CD14-positive monocyte (primary cell): ENCODE measurements around the gene SHROOM3. TPM values are rescaled to one million over a fixed set of nuclear protein-coding genes. Genes with fewer than 3 reads are reported as not detected.
"Not testable (repeated sequence)": the region's sequence is repeated elsewhere in the genome, so short reads cannot be mapped to it uniquely, and the experiment has no call there.

Experiments
- DNase-seq, 3 donors: peaks; one replicate each; pipeline ENCODE4 v3.0.0-alpha.2; 2011 to 2022
- H2AFZ ChIP-seq: 2 replicates; pipeline ENCODE4 v1.6.0; 2012; ENCODE audit warnings: mild to moderate bottlenecking, low read depth, low read length, inconsistent platforms; ENCODE audit not compliant: insufficient read depth, poor library complexity, severe bottlenecking
- H3K27ac ChIP-seq, 2 donors: 1 replicate in 1 of 2; 2 replicates in 1 of 2; pipeline ENCODE4 v1.5.1; 2012 to 2013; ENCODE audit warnings: low read length in 2 of 2, control low read depth in 1 of 2, inconsistent platforms in 1 of 2, low read depth in 1 of 2, mild to moderate bottlenecking in 1 of 2
- H3K27me3 ChIP-seq, 2 donors: one replicate each; pipeline versions ENCODE4 v1.6.0 to v1.6.1; 2011 to 2013; ENCODE audit warnings: low read length in 2 of 2; ENCODE audit not compliant: control insufficient read depth in 2 of 2, insufficient read depth in 2 of 2
- H3K36me3 ChIP-seq, 2 donors: replicated peaks in 1 of 2; 1 replicate in 1 of 2; 2 replicates in 1 of 2; pipeline versions ENCODE4 v1.5.1 to v1.6.1; 2012 to 2013; ENCODE audit warnings: low read length in 2 of 2, control low read depth in 1 of 2, inconsistent platforms in 1 of 2, mild to moderate bottlenecking in 1 of 2; ENCODE audit not compliant: insufficient read depth in 2 of 2, control insufficient read depth in 1 of 2
- H3K4me1 ChIP-seq, 2 donors: 1 replicate in 1 of 2; 2 replicates in 1 of 2; pipeline versions ENCODE4 v1.5.1 to v1.6.1; 2012 to 2013; ENCODE audit warnings: low read length in 2 of 2, control low read depth in 1 of 2, inconsistent platforms in 1 of 2, mild to moderate bottlenecking in 1 of 2, moderate library complexity in 1 of 2; ENCODE audit not compliant: insufficient read depth in 2 of 2, control insufficient read depth in 1 of 2
- H3K4me2 ChIP-seq: replicated peaks from 2 replicates; pipeline ENCODE3; 2012; ENCODE audit warnings: low read length, moderate library complexity, mild to moderate bottlenecking; ENCODE audit not compliant: poor library complexity, severe bottlenecking; ENCODE audit errors: extremely low read depth
- H3K4me3 ChIP-seq, 3 experiments: fragments of 200-600 bp in 1 of 3; sonication (generic) in 1 of 3; replicated peaks in 1 of 3; 1 replicate in 2 of 3; 2 replicates in 1 of 3; pipeline ENCODE4 v1.5.1; 2011 to 2013; ENCODE audit warnings: low read length in 3 of 3, mild to moderate bottlenecking in 3 of 3, control low read depth in 2 of 3, low read depth in 2 of 3, inconsistent platforms in 1 of 3, moderate library complexity in 1 of 3
- H3K79me2 ChIP-seq: 2 replicates; pipeline ENCODE4 v1.6.0; 2012; ENCODE audit warnings: mild to moderate bottlenecking, control low read depth, inconsistent platforms, low read length, moderate library complexity; ENCODE audit not compliant: insufficient read depth
- H3K9ac ChIP-seq: 2 replicates; pipeline ENCODE4 v1.6.0; 2017; ENCODE audit warnings: low read length, mild to moderate bottlenecking; ENCODE audit not compliant: insufficient read depth, poor library complexity, severe bottlenecking
- H3K9me3 ChIP-seq, 2 donors: replicated peaks in 1 of 2; 1 replicate in 1 of 2; 2 replicates in 1 of 2; pipeline versions ENCODE4 v1.5.1 to v1.6.1; 2012 to 2013; ENCODE audit warnings: low read length in 2 of 2, control low read depth in 1 of 2; ENCODE audit not compliant: control insufficient read depth in 1 of 2, insufficient read depth in 1 of 2
- H4K20me1 ChIP-seq: 2 replicates; pipeline ENCODE4 v1.6.0; 2012; ENCODE audit warnings: mild to moderate bottlenecking, low read length, control low read depth, moderate library complexity; ENCODE audit not compliant: insufficient read depth
- H3K27ac Mint-ChIP-seq, 7 donors: one replicate each; pipeline ENCODE4 v1.8.0; 2020; ENCODE audit warnings: mild to moderate bottlenecking in 7 of 7, mixed read lengths in 7 of 7, moderate library complexity in 6 of 7, inconsistent platforms in 2 of 7
- H3K27me3 Mint-ChIP-seq, 3 donors: one replicate each; pipeline ENCODE4 v1.8.0; 2021 to 2022; ENCODE audit warnings: low read depth in 3 of 3, mild to moderate bottlenecking in 3 of 3, mixed read lengths in 3 of 3, moderate library complexity in 3 of 3, inconsistent platforms in 1 of 3
- H3K36me3 Mint-ChIP-seq, 2 donors: one replicate each; pipeline ENCODE4 v1.8.0; 2020; ENCODE audit warnings: mixed read lengths in 2 of 2, inconsistent platforms in 1 of 2, mild to moderate bottlenecking in 1 of 2
- H3K4me1 Mint-ChIP-seq: one replicate; pipeline ENCODE4 v1.8.0; 2020; ENCODE audit warnings: mild to moderate bottlenecking, mixed read lengths
- H3K4me3 Mint-ChIP-seq, 2 donors: one replicate each; pipeline ENCODE4 v1.8.0; 2020; ENCODE audit warnings: mild to moderate bottlenecking in 2 of 2, mixed read lengths in 2 of 2, moderate library complexity in 1 of 2
- H3K9me3 Mint-ChIP-seq, 7 donors: one replicate each; pipeline ENCODE4 v1.8.0; 2020 to 2022; ENCODE audit warnings: mixed read lengths in 7 of 7, mild to moderate bottlenecking in 6 of 7, moderate library complexity in 6 of 7, inconsistent platforms in 2 of 7
- CTCF ChIP-seq: fragments of 200-600 bp; IDR thresholded peaks from one replicate; pipeline ENCODE4 v1.8.0; 2022; ENCODE audit warnings: antibody characterized with exemption, mild to moderate bottlenecking
- WGBS: methylation state at CpG from one replicate; pipeline ENCODE4 v1.1.5; 2013; ENCODE audit warnings: missing lambda C conversion rate; ENCODE audit not compliant: insufficient coverage; 5-methylcytosine and 5-hydroxymethylcytosine counted together
- intact Hi-C, 2 donors: fragments of 100-400 bp; cut with micrococcal nuclease; formaldehyde crosslinking; loops; one replicate each; pipeline versions ENCODE4 v1.15.0 to v1.15.1; 2023
- polyA plus RNA-seq, 3 donors: library from polyadenylated mRNA; depleted of rRNA in 1 of 3; unstranded in 2 of 3; stranded (reverse) in 1 of 3; fragments of 300-500 nt in 2 of 3; fragments of >200 nt in 1 of 3; fragmentation: Illumina TruSeq in 2 of 3; gene quantifications; 1 replicate in 2 of 3; 2 replicates in 1 of 3; pipeline ENCODE4 v1.2.3, GENCODE V29; 2012 to 2021

Gene SHROOM3
- polyA plus RNA-seq, 3 donors: not detected

- no CpG with 5 or more reads among the region's 1 CpG for WGBS
Observed at GRCh38 chr4:76726176-76726575, 291.1 kb downstream of the SHROOM3 start.

GRCh38 chr4:76726631-76727030, 291.6 kb downstream of the SHROOM3 start:
- H3K27ac ChIP-seq: no peak overlapping the region
- Mint-ChIP-seq H3K4me3 (no peak overlapping the region), H3K27ac (no peak overlapping the region), H3K4me1 (no peaks in the 10 kb centered on the region), H3K27me3 (peaks cover 4 to 5% (median 4%) of the 10 kb centered on the region in 3 donors), H3K9me3 (no peaks in the 10 kb centered on the region), H3K36me3 (no peaks in the 10 kb centered on the region)
- H3K4me1 ChIP-seq: no peaks in the 10 kb centered on the region
- H3K79me2 ChIP-seq: no peaks in the 10 kb centered on the region
- intact Hi-C loops: no loop called here
- no peaks in the 10 kb centered on the region for H3K36me3 ChIP-seq
- no peaks in the 10 kb centered on the region for H3K27me3 ChIP-seq
- WGBS: 80% methylated on average over 1 of the region's 5 CpGs
- no peak overlapping the region for H3K4me2 ChIP-seq
- no peak for TF ChIP-seq CTCF
- no peak for DNase-seq
- no peak overlapping the region for H3K9ac ChIP-seq
- no peaks in the 10 kb centered on the region for H3K9me3 ChIP-seq
- H2AFZ ChIP-seq: no peak overlapping the region
- H4K20me1 ChIP-seq: no peaks in the 10 kb centered on the region
- no peak overlapping the region for H3K4me3 ChIP-seq

More at GRCh38 chr4:76726176-76726575, 291.1 kb downstream of the SHROOM3 start:
- TF ChIP-seq CTCF: no peak
- Mint-ChIP-seq H3K4me3 (no peak overlapping the region), H3K27me3 (peaks cover 4 to 5% (median 4%) of the 10 kb centered on the region in 3 donors), H3K36me3 (no peaks in the 10 kb centered on the region), H3K9me3 (no peaks in the 10 kb centered on the region), H3K27ac (peak overlapping the region in 1 of 7 donors; percentile 47), H3K4me1 (no peaks in the 10 kb centered on the region)
- no peaks in the 10 kb centered on the region for H3K79me2 ChIP-seq
- H3K4me3 ChIP-seq: no peak overlapping the region
- no peaks in the 10 kb centered on the region for H3K36me3 ChIP-seq
- H3K9me3 ChIP-seq: no peaks in the 10 kb centered on the region
- intact Hi-C loops: no loop called here
- H3K27me3 ChIP-seq: no peaks in the 10 kb centered on the region
- no peak overlapping the region for H2AFZ ChIP-seq
- H3K27ac ChIP-seq: no peak overlapping the region
- no peak overlapping the region for H3K9ac ChIP-seq
- no peaks in the 10 kb centered on the region for H4K20me1 ChIP-seq
- H3K4me2 ChIP-seq: no peak overlapping the region
- no peak for DNase-seq
- H3K4me1 ChIP-seq: no peaks in the 10 kb centered on the region

GRCh38 chr4:76727934-76728333, 292.9 kb downstream of the SHROOM3 start:
- H3K9me3 ChIP-seq, H3K4me1 Mint-ChIP-seq, H3K4me1 ChIP-seq, H3K36me3 ChIP-seq, H3K27ac ChIP-seq, DNase-seq, H3K9me3 Mint-ChIP-seq, H3K27me3 Mint-ChIP-seq, H3K36me3 Mint-ChIP-seq, H3K9ac ChIP-seq, H3K4me3 Mint-ChIP-seq, H3K27ac Mint-ChIP-seq, intact Hi-C loops, H3K79me2 ChIP-seq, H2AFZ ChIP-seq, H3K4me3 ChIP-seq, H4K20me1 ChIP-seq, H3K27me3 ChIP-seq, H3K4me2 ChIP-seq: not testable (repeated sequence)
- WGBS: 83% methylated on average over 1 of the region's 5 CpGs
